ENCODE measurements around the gene TAL1. TPM values are rescaled to one million over a fixed set of nuclear protein-coding genes. Genes with fewer than 3 reads are reported as not detected.

TAL1 gene
- total and polyA plus RNA-seq, 2 of the 13 experiments (the other 11 are each of a cell fraction or from before 2014, with no cell fraction given): 0.05 TPM; not detected in 1

DNA sequence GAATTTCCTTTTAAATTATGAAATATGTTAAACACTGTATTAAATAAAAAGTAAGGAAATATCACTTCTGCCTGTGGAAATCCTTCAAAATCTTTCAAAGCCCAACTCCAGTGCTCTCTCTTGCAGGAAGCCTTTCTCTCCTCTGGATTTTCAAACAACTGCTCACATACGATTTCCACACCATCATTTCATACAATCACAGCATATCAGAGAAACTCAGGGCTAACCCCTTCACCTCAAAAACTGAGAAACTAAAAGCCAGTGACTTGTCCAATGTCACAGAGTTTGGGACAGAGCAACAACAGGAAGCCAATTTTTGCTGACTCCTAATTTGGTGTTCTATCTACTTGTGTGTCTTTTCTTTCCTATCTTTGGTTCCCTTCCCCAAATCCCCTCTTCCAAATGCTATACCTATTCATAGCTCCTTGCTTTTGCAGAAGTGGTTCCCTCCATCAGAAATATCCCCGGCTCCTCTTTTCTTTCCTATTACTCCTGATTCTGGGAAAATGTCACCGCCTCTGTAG lies 12.4 kb upstream of the TAL1 start:
- TF ChIP-seq KAT8 (CRISPR knock-in tag; IDR thresholded peaks at IDR 0.05) (no peak), HNRNPK (IDR thresholded peaks at IDR 0.05; ENCODE audit: low read depth, low read length, poor library complexity, severe bottlenecking) (no peak), MAFF (IDR thresholded peaks at IDR 0.05; ENCODE audit: low read depth, low read length) (peak; percentile 47), FOXK1 (CRISPR knock-in tag; IDR thresholded peaks at IDR 0.05; ENCODE audit: borderline replicate concordance, low read depth) (no peak), MAFK (conservative IDR thresholded peaks at IDR 0.05 in 1 of 2, IDR thresholded peaks at IDR 0.05 in 1 of 2; ENCODE audit: low read length in 2 of 2) (peak; percentile 46 to 60; a peak in 2 of 4 replicates), ZNF609 (CRISPR knock-in tag; IDR thresholded peaks at IDR 0.05; ENCODE audit: borderline replicate concordance) (no peak), ZMAT3 (CRISPR knock-in tag; conservative IDR thresholded peaks at IDR 0.05) (no peak), EHMT2 (IDR thresholded peaks at IDR 0.05; ENCODE audit: borderline replicate concordance, low read depth, low read length) (no peak), ZKSCAN5 (CRISPR knock-in tag; IDR thresholded peaks at IDR 0.05) (no peak)
- TF ChIP-seq, protein P1, sequence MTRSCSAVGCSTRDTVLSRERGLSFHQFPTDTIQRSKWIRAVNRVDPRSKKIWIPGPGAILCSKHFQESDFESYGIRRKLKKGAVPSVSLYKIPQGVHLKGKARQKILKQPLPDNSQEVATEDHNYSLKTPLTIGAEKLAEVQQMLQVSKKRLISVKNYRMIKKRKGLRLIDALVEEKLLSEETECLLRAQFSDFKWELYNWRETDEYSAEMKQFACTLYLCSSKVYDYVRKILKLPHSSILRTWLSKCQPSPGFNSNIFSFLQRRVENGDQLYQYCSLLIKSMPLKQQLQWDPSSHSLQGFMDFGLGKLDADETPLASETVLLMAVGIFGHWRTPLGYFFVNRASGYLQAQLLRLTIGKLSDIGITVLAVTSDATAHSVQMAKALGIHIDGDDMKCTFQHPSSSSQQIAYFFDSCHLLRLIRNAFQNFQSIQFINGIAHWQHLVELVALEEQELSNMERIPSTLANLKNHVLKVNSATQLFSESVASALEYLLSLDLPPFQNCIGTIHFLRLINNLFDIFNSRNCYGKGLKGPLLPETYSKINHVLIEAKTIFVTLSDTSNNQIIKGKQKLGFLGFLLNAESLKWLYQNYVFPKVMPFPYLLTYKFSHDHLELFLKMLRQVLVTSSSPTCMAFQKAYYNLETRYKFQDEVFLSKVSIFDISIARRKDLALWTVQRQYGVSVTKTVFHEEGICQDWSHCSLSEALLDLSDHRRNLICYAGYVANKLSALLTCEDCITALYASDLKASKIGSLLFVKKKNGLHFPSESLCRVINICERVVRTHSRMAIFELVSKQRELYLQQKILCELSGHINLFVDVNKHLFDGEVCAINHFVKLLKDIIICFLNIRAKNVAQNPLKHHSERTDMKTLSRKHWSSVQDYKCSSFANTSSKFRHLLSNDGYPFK (CRISPR knock-in tag; IDR thresholded peaks at IDR 0.05; ENCODE audit: borderline replicate concordance): no peak
- Histone ChIP-seq H3K36me3 (replicated peaks in 1 of 2; ENCODE audit: control insufficient read depth in 1 of 2, insufficient read depth in 2 of 2, low read length in 2 of 2) (no peaks in the 10 kb centered on the region; a peak in 1 of 5 replicates), H3K9me3 (ENCODE audit: low read length) (no peaks in the 10 kb centered on the region), H2AFZ (ENCODE audit: low read length) (no peak overlapping the region), H3K4me3 (replicated peaks in 1 of 3; ENCODE audit: insufficient read depth in 1 of 3, low read depth in 2 of 3, low read length in 3 of 3) (no peak overlapping the region), H3K4me1 (ENCODE audit: insufficient read depth, low read length) (peaks cover 15% of the 10 kb centered on the region), H3K27ac (ENCODE audit: extremely low read length, insufficient read depth, low read length) (no peak overlapping the region), H3K9ac (ENCODE audit: insufficient read depth, low read depth, low read length) (no peak overlapping the region), H4K20me1 (ENCODE audit: insufficient read depth, low read length) (no peaks in the 10 kb centered on the region), H3K27me3 (ENCODE audit: control insufficient read depth in 1 of 2, insufficient read depth in 2 of 2, low read length in 2 of 2) (peaks cover 0 to 25% of the 10 kb centered on the region in 2 experiments; a peak in 3 of 5 replicates), H3K4me2 (ENCODE audit: low read depth, low read length) (no peak overlapping the region), H3K79me2 (ENCODE audit: insufficient read depth, low read length) (no peaks in the 10 kb centered on the region)
- 34% methylated on average over 3 of the region's 3 CpGs for WGBS (ENCODE audit: low lambda C conversion rate)
- CTCF ChIA-PET (ENCODE audit: low intra/inter-chr PET ratio, low total read pairs): no interaction called here
- BruUV-seq (replicated peaks): no TSS peak
- POLR2A ChIA-PET: no interaction called here
- in situ Hi-C loops (cut with HindIII; ENCODE audit: extremely low pct_ligation_motif_present, low pct_unique_long_range_greater_than_20kb): no loop called here
- DNase-seq (ENCODE audit: low spot score): no peak
- ATAC-seq: no peak
- intact Hi-C loops (cut with micrococcal nuclease; ENCODE audit: unreplicated experiment): no loop called here
- no peak for FAIRE-seq
